NCI-H510A treated with DMSO at 0.1 percent for 48 hours (cell line): Measurements from ENCODE around the gene PRR16.
"Not testable (repeated sequence)": the region's sequence is repeated elsewhere in the genome, so short reads cannot be mapped to it uniquely, and the experiment has no call there.

ENCODE experiments used
- DNase-seq: peaks from one replicate; lab custom pipeline; 2025; lab: John Stamatoyannopoulos, UW

Gene PRR16

DNA sequence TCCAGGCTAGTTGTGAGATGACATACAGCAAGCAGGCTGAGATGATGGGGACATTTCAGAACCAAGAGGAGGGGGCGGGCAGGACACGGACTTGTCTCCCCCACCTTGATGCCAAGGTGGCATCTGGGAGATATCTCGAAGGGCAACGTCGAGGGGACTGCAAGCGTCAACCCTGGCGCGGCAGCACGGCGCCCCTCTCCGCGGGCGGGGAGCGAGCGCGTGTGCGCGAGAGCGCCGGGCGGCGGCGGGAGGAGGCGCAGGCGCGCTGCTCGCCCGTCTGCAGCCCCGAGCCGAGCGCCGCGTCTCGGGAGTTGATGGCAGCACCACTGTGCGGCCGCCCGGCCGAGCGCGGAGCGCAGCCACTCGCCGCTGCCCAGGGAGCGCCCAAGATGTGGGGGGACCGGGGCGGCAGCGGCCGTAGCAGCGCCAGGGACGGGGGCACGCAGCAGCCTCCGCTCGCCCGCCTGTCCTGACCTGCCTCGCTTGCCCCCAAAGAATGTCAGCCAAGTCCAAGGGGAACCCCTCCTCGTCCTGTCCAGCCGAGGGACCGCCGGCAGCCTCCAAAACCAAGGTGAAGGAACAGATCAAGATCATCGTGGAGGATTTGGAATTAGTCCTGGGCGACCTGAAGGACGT, at the start of gene PRR16:
Gene PRR16 (plus strand): TSS at position 310 of the 636 bp plus-strand sequence.
- peak; percentile 18 for DNase-seq

DNA sequence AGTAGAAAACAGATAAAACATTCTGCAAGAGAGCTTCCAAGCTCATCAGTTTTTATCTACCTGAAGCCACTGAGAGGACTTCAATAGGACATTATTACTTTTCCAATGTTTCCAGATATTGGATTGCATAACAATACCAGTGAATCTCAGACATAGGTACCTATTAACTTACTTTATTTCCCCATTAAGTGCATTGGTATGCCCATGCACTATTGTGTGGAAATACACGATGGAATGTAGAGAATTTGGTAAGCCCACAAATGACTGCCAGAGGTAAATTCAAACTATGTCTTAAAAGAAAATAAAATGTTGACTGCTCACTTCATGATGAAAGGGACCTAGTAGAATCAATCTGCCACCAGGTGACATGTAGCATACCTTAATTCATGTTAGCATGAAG, 48.1 kb upstream of the PRR16 start:
- DNase-seq = no peak

- DNase-seq = no peak
Measured at GRCh38 chr5:120419127-120419526, 45.0 kb upstream of the PRR16 start.

GRCh38 chr5:120426633-120427275, 37.3 kb upstream of the PRR16 start:
- not testable (repeated sequence) for DNase-seq

DNA sequence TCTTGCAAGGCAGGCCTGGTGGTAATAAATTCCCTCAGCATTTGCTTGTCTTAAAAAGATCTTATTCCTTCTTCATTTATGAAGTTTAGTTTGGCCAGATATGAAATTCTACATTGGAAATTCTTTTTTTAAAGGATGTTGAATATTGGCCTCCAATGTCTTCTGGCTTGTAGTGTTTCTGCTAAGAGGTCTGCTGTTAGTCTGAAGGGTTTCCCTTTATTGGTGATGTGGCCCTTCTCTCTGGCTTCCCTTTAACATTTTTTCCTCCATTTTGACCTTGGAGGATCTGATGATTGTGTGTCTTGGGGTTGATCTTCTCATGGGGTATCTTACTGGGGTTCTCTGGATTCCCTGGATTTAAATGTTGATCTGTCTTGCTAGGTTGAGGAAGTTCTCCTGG, 33.5 kb upstream of the PRR16 start:
- no peak for DNase-seq

GRCh38 chr5:120432861-120433260, 31.2 kb upstream of the PRR16 start:
- no peak for DNase-seq

- no peak for DNase-seq
Measured at GRCh38 chr5:120435129-120435528, 29.0 kb upstream of the PRR16 start.

DNA sequence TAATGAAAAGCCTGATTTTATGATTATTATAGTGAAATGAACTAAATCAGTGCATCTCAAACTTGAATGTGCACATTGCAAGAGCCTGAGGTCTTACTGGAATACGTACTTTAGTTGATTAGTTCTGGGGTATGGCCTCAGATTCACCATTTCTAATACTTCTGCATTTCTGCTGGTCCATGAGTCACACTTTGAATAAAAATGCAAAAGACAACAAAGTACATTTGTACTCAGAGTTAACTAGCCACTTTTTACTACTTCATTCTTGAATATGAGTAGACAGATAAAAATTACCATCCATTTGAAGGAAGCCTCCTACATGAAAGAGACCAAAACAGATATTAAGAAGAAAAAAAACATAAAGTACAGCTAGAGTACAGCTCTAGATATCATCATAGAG, 27.1 kb upstream of the PRR16 start:
- DNase-seq = no peak

- DNase-seq = no peak
Measured at GRCh38 chr5:120442694-120443093, 21.4 kb upstream of the PRR16 start.

DNA sequence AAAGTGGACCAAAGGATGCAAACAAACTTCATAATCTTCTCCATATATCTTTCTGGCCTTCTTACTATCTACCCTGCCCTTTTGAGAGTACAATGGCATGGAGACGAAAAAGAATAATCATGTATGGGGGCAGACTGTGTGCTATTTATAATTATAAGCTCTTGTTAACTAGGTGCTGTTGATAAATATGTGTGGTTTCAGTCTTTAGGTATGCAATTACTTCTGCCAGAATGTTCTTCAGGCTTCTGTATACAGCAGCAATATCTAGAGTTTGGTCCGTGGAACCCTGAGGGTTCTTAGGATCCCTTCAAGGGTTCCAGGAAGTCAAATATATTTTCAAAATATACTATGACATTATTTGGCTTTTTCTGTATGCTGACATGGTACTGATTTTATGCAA, 20.5 kb upstream of the PRR16 start:
- DNase-seq = no peak

DNA sequence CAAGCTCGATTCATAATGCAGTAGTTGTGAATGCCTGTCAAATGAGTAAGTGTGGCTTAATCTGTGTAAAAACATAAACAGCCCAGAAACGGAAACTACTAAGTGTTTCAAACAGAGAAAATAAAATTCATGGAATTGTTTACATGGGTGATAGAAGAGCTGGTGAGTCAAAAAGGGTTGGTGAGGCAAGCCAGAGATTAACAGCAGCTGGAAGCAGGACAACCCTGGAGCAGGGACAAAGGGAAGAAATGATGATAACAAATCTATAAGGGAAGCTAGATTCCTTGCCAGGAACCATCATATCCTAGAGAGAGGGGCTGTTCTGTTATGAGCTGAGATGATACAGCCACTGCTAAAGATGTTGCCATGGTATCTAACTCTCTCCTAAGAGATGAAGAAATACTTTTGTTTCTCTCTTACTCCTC, 18.0 kb upstream of the PRR16 start:
- no peak for DNase-seq

GRCh38 chr5:120446901-120447300, 17.2 kb upstream of the PRR16 start:
- DNase-seq = no peak

DNA sequence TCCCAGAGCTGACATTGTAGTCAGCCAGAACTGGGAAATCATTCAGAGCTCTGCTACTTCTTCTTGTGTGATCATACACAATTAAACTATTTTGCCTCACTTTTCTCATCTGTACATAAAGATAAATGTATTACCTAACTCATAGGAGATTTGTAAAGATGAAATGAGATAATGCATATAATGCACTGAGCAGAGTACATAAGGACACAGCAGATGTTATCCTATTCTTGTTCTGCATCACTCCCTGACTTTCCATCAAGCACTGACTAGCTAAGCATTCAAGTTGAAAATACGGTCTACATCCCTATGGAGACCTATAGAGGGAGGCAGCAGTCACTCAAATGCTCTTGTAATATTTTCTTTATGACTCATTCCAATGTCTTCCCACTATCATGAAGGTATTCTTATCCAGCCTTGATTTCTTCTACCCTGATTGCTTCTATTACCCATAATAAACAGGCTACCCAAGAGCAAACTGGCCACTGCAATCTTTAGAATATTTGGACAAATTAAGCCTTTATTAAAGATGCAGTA, 16.3 kb upstream of the PRR16 start:
- DNase-seq = no peak

- DNase-seq = no peak
Measured at GRCh38 chr5:120449501-120449900, 14.6 kb upstream of the PRR16 start.

GRCh38 chr5:120450910-120451309, 13.2 kb upstream of the PRR16 start:
- DNase-seq = no peak

DNA sequence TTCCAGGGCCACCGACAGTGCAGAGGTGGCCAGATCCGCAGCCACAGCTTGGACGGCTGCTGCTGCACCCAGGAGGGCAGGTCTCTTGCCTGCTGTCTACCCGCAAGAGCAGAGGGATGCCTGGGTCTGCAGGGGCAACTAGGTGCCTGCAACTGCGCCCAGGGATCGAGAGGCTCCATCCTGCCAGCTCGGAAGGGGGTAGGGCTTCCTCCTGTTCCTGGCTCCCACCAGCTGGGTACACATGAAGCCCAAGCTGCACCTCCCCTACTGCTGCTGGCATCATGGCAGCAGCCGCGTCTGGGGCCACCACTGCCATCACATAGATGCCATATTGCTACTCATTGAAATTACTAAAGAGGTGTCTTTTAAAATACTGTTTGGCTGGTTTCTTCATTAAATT, 12.7 kb upstream of the PRR16 start:
- no peak for DNase-seq

DNA sequence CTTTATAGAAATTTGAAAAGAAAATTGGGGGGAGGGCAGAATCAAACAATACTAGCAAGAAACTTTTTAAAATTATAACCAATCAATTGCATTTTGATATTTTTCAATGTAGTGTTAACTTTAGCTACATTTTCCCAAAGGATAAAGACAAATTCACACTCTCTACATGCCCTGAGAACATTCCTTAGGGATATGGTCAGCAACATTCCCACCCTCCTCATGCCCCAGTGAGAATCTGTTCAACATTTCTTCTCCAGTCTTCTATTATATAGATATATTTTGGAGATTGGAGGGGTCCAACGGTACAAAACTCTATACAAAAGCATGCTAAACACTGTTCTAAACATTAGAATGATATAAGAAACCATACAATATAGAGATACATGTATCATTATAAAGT, 11.6 kb upstream of the PRR16 start:
- no peak for DNase-seq

- DNase-seq = no peak
Measured at GRCh38 chr5:120454094-120454798, 9.9 kb upstream of the PRR16 start.

DNA sequence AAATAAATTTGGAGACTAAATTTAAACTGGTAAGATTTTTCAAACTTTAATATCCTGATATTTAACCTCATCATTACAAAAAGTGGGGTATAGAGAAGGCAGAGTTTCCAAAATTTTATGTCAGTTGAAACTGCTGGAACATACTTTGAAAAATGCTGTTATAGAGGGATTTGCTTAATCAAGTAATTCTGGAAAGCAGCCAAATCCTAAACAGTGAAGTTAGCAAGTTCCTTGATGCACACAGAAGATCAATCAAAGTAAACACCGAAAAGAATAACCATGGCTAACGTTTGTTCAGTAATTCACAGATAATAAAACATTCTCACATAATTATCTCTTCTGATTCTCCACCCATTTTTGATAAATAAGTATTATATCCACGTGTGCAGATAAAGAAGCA, 8.1 kb upstream of the PRR16 start:
- no peak for DNase-seq

GRCh38 chr5:120457839-120458507, 6.1 kb upstream of the PRR16 start:
- DNase-seq = peak; percentile 39

DNA sequence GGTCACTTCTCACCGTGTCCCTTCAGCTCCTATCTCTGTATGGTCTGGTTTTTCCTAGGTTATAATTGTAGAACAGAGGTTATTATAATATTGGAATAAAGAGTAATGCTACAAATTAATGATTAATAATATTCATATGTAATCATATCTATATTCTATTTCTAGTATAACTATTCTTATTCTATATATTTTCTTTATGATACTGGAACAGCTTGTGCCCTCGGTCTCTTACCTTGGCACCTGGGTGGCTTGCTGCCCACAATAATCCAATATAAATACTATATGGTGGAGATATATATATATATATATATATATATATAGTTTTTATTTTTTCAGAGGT, 5.6 kb upstream of the PRR16 start:
- DNase-seq = not testable (repeated sequence)

DNA sequence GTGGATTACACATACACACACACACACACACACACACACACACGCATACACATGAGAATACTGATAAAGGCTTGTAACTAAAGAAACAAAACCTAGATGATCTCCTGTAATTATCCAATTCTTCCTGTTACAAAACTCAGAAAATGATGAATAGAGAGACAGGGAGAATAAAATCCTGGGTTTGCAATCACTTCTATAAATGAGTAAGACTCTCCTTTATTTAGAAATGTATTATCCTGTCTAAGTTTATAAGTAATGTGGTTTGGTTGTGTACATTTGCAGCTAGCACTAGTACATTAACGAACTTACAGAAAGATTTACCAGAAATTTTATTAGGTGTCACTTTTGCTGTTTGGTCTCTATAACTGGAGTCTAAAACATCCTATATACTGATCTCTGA, 2.8 kb upstream of the PRR16 start:
- DNase-seq = no peak
